ENCODE measurements around the gene FCGR3A.
"Not testable (repeated sequence)": the region's sequence is repeated elsewhere in the genome, so short reads cannot be mapped to it uniquely, and the experiment has no call there.

FCGR3A gene

DNA sequence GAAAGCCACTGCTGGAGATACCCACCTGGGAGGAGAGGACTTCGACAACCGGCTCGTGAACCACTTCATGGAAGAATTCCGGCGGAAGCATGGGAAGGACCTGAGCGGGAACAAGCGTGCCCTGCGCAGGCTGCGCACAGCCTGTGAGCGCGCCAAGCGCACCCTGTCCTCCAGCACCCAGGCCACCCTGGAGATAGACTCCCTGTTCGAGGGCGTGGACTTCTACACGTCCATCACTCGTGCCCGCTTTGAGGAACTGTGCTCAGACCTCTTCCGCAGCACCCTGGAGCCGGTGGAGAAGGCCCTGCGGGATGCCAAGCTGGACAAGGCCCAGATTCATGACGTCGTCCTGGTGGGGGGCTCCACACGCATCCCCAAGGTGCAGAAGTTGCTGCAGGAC lies 24.3 kb downstream of the FCGR3A start:
- not testable (repeated sequence) for DNase-seq; H3K36me3 ChIP-seq (ENCODE audit: insufficient read depth, low read length); H3K4me2 ChIP-seq (ENCODE audit: insufficient read depth, low read length); H2AFZ ChIP-seq (ENCODE audit: low read depth, low read length); H3K9ac ChIP-seq (ENCODE audit: low read depth, low read length); ATAC-seq (ENCODE audit: insufficient read depth, low read depth); H3K9me3 ChIP-seq (ENCODE audit: insufficient read depth, low read length, severe bottlenecking); H3K79me2 ChIP-seq (ENCODE audit: insufficient read depth, low read length); H3K27ac ChIP-seq (ENCODE audit: low read length); H4K20me1 ChIP-seq (ENCODE audit: insufficient read depth, low read length); H3K27me3 ChIP-seq (ENCODE audit: insufficient read depth, low read length, poor library complexity); H3K4me3 ChIP-seq (ENCODE audit: low read depth in 1 of 2, low read length in 2 of 2)
- peaks cover 11% of the 10 kb centered on the region for H3K4me1 ChIP-seq (ENCODE audit: insufficient read depth, low read length)

GRCh38 chr1:161524742-161525291 lies 24.8 kb downstream of the FCGR3A start:
- not testable (repeated sequence) for H2AFZ ChIP-seq (ENCODE audit: low read depth, low read length); ATAC-seq (ENCODE audit: insufficient read depth, low read depth); H3K27me3 ChIP-seq (ENCODE audit: insufficient read depth, low read length, poor library complexity); H3K27ac ChIP-seq (ENCODE audit: low read length); H3K79me2 ChIP-seq (ENCODE audit: insufficient read depth, low read length); H3K9me3 ChIP-seq (ENCODE audit: insufficient read depth, low read length, severe bottlenecking); H3K36me3 ChIP-seq (ENCODE audit: insufficient read depth, low read length); H4K20me1 ChIP-seq (ENCODE audit: insufficient read depth, low read length); H3K4me3 ChIP-seq (ENCODE audit: low read depth in 1 of 2, low read length in 2 of 2); DNase-seq; H3K9ac ChIP-seq (ENCODE audit: low read depth, low read length)
- Histone ChIP-seq H3K4me1 (ENCODE audit: insufficient read depth, low read length) (peaks cover 11% of the 10 kb centered on the region), H3K4me2 (ENCODE audit: insufficient read depth, low read length) (0 out of 2 replicates have a peak overlapping the region, but pooled peaks have one; percentile 12)

DNA sequence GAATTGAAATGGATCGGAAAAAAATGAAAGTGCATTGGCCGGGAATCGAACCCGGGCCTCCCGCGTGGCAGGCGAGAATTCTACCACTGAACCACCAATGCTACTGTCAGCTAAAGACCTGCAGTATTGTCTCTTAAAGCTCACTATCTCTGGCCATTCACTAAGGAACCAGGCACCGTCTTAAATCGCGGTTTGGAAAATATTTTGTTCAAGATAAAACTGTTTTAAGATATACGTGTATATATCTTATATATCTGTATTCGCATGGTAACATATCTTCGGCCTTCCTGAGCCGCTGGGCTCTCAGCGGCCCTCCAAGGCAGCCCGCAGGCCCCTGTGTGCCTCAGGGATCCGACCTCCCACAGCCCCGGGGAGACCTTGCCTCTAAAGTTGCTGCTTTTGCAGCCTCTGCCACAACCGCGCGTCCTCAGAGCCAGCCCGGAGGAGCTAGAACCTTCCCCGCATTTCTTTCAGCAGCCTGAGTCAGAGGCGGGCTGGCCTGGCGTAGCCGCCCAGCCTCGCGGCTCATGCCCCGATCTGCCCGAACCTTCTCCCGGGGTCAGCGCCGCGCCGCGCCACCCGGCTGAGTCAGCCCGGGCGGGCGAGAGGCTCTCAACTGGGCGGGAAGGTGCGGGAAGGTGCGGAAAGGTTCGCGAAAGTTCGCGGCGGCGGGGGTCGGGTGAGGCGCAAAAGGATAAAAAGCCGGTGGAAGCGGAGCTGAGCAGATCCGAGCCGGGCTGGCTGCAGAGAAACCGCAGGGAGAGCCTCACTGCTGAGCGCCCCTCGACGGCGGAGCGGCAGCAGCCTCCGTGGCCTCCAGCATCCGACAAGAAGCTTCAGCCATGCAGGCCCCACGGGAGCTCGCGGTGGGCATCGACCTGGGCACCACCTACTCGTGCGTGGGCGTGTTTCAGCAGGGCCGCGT lies 25.5 kb downstream of the FCGR3A start, which contains the start of gene HSPA6:
HSPA6 (plus strand) TSS at position 724 of the 925 bp plus-strand sequence; CDS start at position 843, 119 bp downstream.
- ATAC-seq (ENCODE audit: insufficient read depth, low read depth) (peak; percentile 87), DNase-seq (peak; percentile 58)
- H3K27ac ChIP-seq (ENCODE audit: low read length); H3K9me3 ChIP-seq (ENCODE audit: insufficient read depth, low read length, severe bottlenecking); H3K27me3 ChIP-seq (ENCODE audit: insufficient read depth, low read length, poor library complexity); H4K20me1 ChIP-seq (ENCODE audit: insufficient read depth, low read length); H3K79me2 ChIP-seq (ENCODE audit: insufficient read depth, low read length); H3K36me3 ChIP-seq (ENCODE audit: insufficient read depth, low read length): not testable (repeated sequence)
- H2AFZ ChIP-seq (ENCODE audit: low read depth, low read length): peak within 1 kb of the TSS; percentile 81
- H3K4me1 ChIP-seq (ENCODE audit: insufficient read depth, low read length): peaks cover 11% of the 10 kb centered on the region
- H3K9ac ChIP-seq (ENCODE audit: low read depth, low read length): peak within 1 kb of the TSS; percentile 60
- H3K4me3 ChIP-seq (ENCODE audit: low read depth in 1 of 2, low read length in 2 of 2): peak within 1 kb of the TSS; percentile 46 to 69; a peak in 3 of 4 replicates
- peak within 1 kb of the TSS; percentile 71 for H3K4me2 ChIP-seq (ENCODE audit: insufficient read depth, low read length)

- H3K9ac ChIP-seq (ENCODE audit: low read depth, low read length); H2AFZ ChIP-seq (ENCODE audit: low read depth, low read length); H3K27me3 ChIP-seq (ENCODE audit: insufficient read depth, low read length, poor library complexity); H3K27ac ChIP-seq (ENCODE audit: low read length); H3K4me1 ChIP-seq (ENCODE audit: insufficient read depth, low read length); DNase-seq; H3K9me3 ChIP-seq (ENCODE audit: insufficient read depth, low read length, severe bottlenecking); H3K79me2 ChIP-seq (ENCODE audit: insufficient read depth, low read length); H4K20me1 ChIP-seq (ENCODE audit: insufficient read depth, low read length); H3K36me3 ChIP-seq (ENCODE audit: insufficient read depth, low read length): not testable (repeated sequence)
- Histone ChIP-seq H3K4me2 (ENCODE audit: insufficient read depth, low read length) (peak overlapping the region; percentile 71; the same call in 1 of the 2 replicates), H3K4me3 (ENCODE audit: low read depth in 1 of 2, low read length in 2 of 2) (peak overlapping the region in 1 of 2 experiments; percentile 69; a peak in 2 of 4 replicates)
- ATAC-seq (ENCODE audit: insufficient read depth, low read depth): 0 out of 3 replicates have a peak, but pooled peaks have one; percentile 9
Measured at GRCh38 chr1:161523041-161523816, 26.4 kb downstream of the FCGR3A start.

DNA sequence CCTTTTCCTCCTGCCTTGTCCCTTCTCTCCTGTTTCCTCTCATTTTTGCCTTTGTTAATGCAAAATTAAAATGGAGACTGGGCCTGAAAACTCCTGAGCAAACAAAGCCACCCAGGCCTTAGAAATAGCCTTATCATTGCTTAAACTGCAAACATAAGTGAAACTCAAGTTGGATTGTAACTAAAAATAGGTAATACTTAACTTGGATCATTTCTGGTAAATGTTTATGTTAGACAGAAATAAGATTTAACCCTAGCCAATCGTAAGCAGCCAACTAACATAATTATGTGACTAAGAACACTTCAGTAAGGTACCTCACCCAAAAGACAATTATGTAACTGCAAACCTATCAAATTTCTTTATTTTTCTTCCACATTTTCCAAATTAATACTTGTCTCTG lies 35.7 kb downstream of the FCGR3A start:
- not testable (repeated sequence) for H2AFZ ChIP-seq (ENCODE audit: low read depth, low read length); H3K79me2 ChIP-seq (ENCODE audit: insufficient read depth, low read length); H3K4me1 ChIP-seq (ENCODE audit: insufficient read depth, low read length); H3K27ac ChIP-seq (ENCODE audit: low read length); H3K9me3 ChIP-seq (ENCODE audit: insufficient read depth, low read length, severe bottlenecking); H4K20me1 ChIP-seq (ENCODE audit: insufficient read depth, low read length); DNase-seq; H3K27me3 ChIP-seq (ENCODE audit: insufficient read depth, low read length, poor library complexity); H3K4me3 ChIP-seq (ENCODE audit: low read depth in 1 of 2, low read length in 2 of 2); H3K4me2 ChIP-seq (ENCODE audit: insufficient read depth, low read length); ATAC-seq (ENCODE audit: insufficient read depth, low read depth); H3K36me3 ChIP-seq (ENCODE audit: insufficient read depth, low read length); H3K9ac ChIP-seq (ENCODE audit: low read depth, low read length)

- not testable (repeated sequence) for H3K4me1 ChIP-seq (ENCODE audit: insufficient read depth, low read length); H3K27me3 ChIP-seq (ENCODE audit: insufficient read depth, low read length, poor library complexity); H3K27ac ChIP-seq (ENCODE audit: low read length); H3K4me3 ChIP-seq (ENCODE audit: low read depth in 1 of 2, low read length in 2 of 2); H3K9me3 ChIP-seq (ENCODE audit: insufficient read depth, low read length, severe bottlenecking); H3K79me2 ChIP-seq (ENCODE audit: insufficient read depth, low read length); H2AFZ ChIP-seq (ENCODE audit: low read depth, low read length); ATAC-seq (ENCODE audit: insufficient read depth, low read depth); DNase-seq; H3K4me2 ChIP-seq (ENCODE audit: insufficient read depth, low read length); H3K9ac ChIP-seq (ENCODE audit: low read depth, low read length); H4K20me1 ChIP-seq (ENCODE audit: insufficient read depth, low read length); H3K36me3 ChIP-seq (ENCODE audit: insufficient read depth, low read length)
Measured at GRCh38 chr1:161513448-161513780, 36.2 kb downstream of the FCGR3A start.

DNA sequence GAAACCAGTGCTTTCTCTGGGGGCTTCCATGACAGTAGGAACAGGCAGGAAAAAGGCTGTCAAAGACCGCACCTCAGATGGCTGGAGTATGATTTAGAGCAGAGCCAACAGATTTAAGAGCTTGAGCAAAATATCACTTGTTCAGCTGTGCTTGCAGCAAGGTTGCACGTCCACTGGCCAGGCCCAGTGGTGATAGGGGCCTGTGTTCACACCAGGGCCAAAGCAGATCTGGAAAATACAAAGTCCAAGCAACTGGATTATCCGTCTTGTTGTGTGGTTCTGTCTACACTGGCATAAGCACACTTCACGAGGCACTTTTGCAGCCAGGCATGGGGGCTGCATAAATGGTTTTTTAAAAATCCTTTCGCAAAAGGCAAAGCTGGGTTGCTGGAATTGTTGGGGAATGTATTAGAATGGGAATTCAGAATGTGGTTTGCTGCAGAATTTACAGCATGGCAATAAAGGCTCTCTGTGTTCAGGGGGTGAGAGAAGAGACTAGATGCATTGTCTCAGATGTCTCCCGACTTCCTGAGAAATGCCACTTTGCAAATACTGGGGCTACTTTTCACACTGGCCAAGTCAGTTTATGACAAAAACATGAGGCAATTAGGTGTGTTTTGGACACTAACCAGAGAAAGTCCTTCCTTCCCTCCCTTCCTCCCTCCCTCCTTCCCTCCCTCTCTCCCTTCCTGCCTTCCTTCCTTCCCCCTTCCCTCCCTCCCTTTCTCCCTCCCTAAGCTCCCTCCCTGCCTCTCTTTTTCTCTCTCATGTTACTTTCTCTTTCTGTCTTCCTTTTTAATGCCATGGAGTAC lies 36.8 kb downstream of the FCGR3A start:
- not testable (repeated sequence) for H3K9me3 ChIP-seq (ENCODE audit: insufficient read depth, low read length, severe bottlenecking); H3K9ac ChIP-seq (ENCODE audit: low read depth, low read length); H3K4me2 ChIP-seq (ENCODE audit: insufficient read depth, low read length); H3K4me1 ChIP-seq (ENCODE audit: insufficient read depth, low read length); H3K27ac ChIP-seq (ENCODE audit: low read length); H3K4me3 ChIP-seq (ENCODE audit: low read depth in 1 of 2, low read length in 2 of 2); H4K20me1 ChIP-seq (ENCODE audit: insufficient read depth, low read length); H2AFZ ChIP-seq (ENCODE audit: low read depth, low read length); H3K36me3 ChIP-seq (ENCODE audit: insufficient read depth, low read length); DNase-seq; H3K79me2 ChIP-seq (ENCODE audit: insufficient read depth, low read length); ATAC-seq (ENCODE audit: insufficient read depth, low read depth); H3K27me3 ChIP-seq (ENCODE audit: insufficient read depth, low read length, poor library complexity)

Measured in DND-41 (cell line).